Testis (tissue), 3 donors: Measurements from ENCODE around the gene DOK3. TPM values are rescaled to one million over a fixed set of nuclear protein-coding genes. Genes with fewer than 3 reads are reported as not detected.

ENCODE experiments used
- DNase-seq: peaks from one replicate; pipeline ENCODE4 v3.0.0-alpha.2; 2019
- H3K27ac ChIP-seq, 2 donors: fragments of 200-600 bp; sonication (generic); one replicate each; pipeline ENCODE4 v1.5.1; 2019
- H3K27me3 ChIP-seq: fragments of 200-600 bp; sonication (generic); one replicate; pipeline ENCODE4 v1.5.1; 2019
- H3K36me3 ChIP-seq: fragments of 200-600 bp; sonication (generic); one replicate; pipeline ENCODE4 v1.5.1; 2017; ENCODE audit warnings: low read depth; ENCODE audit errors: missing control alignments
- H3K4me1 ChIP-seq: fragments of 200-600 bp; sonication (generic); one replicate; pipeline ENCODE4 v1.5.1; 2019
- H3K4me3 ChIP-seq, 2 donors: fragments of 200-600 bp; sonication (generic); one replicate each; pipeline ENCODE4 v1.5.1; 2017 to 2019
- H3K9me3 ChIP-seq: fragments of 200-600 bp; sonication (generic); one replicate; pipeline ENCODE4 v1.5.1; 2017
- CTCF ChIP-seq, 3 experiments: fragments of 450-650 bp in 2 of 3; fragments of 200-600 bp in 1 of 3; sonication (generic) in 1 of 3; IDR thresholded peaks; one replicate each; pipeline ENCODE4 v1.5.1; 2016 to 2019; ENCODE audit warnings: antibody characterized with exemption in 3 of 3, mild to moderate bottlenecking in 2 of 3, moderate library complexity in 1 of 3
- POLR2A ChIP-seq: fragments of 450-650 bp; IDR thresholded peaks from one replicate; pipeline ENCODE4 v1.6.1; 2017; ENCODE audit warnings: antibody characterized with exemption, mild to moderate bottlenecking, moderate library complexity
- WGBS, 2 donors: methylation state at CpG; one replicate each; pipeline ENCODE4 v1.1.5; 2018; 5-methylcytosine and 5-hydroxymethylcytosine counted together
- intact Hi-C: fragments of 100-400 bp; cut with DNase I; formaldehyde crosslinking; loops from one replicate; pipeline ENCODE4 v1.15.1; 2023; ENCODE audit warnings: low total_unique reads
- polyA plus RNA-seq: library from polyadenylated mRNA; stranded (reverse); fragments of 350-450 nt; fragmentation: Illumina TruSeq; extraction: RNeasy Lipid Tissue Mini Kit (QIAGEN cat#74804); gene quantifications from one replicate; pipeline ENCODE4 v1.2.3, GENCODE V29; 2014; ENCODE audit warnings: low read depth, low replicate concordance; ENCODE audit not compliant: insufficient read depth
- total RNA-seq, 2 donors: library from RNA; depleted of rRNA; stranded (reverse); fragments of >200 nt; gene quantifications; one replicate each; pipeline ENCODE4 v1.2.3, GENCODE V29; 2016

The DOK3 gene
- total and polyA plus RNA-seq, 3 donors from 2014 or later = 10.4 to 18.7 (median 10.7) TPM

- no peaks in the 10 kb centered on the region for H3K27me3 ChIP-seq
- TF ChIP-seq POLR2A = no peak
- no peak for TF ChIP-seq CTCF (IDR thresholded peaks at IDR 0.05)
- DNase-seq = peak; percentile 74
- no peaks in the 10 kb centered on the region for H3K36me3 ChIP-seq
- peak overlapping the region; percentile 58 to 85 for H3K4me3 ChIP-seq
- 1 to 10% methylated on average over 2 to 29 of the region's 29 CpGs for WGBS, 2 donors
- H3K27ac ChIP-seq = peak overlapping the region; percentile 85 to 86
- intact Hi-C loops = no loop called here
- H3K9me3 ChIP-seq = no peaks in the 10 kb centered on the region
- H3K4me1 ChIP-seq = peaks cover 57% of the 10 kb centered on the region
Measured at GRCh38 chr5:177496727-177497291, 12.8 kb downstream of the DOK3 start.

GRCh38 chr5:177496070-177496726 lies 13.4 kb downstream of the DOK3 start:
- WGBS, 2 donors = 6 to 16% methylated on average over 6 to 12 of the region's 12 CpGs
- DNase-seq = no peak
- intact Hi-C loops = no loop called here

GRCh38 chr5:177495243-177496060 lies 14.2 kb downstream of the DOK3 start:
- Histone ChIP-seq H3K27ac (peak overlapping the region; percentile 85 to 86), H3K4me1 (peaks cover 44% of the 10 kb centered on the region), H3K27me3 (no peaks in the 10 kb centered on the region), H3K36me3 (no peaks in the 10 kb centered on the region), H3K9me3 (no peaks in the 10 kb centered on the region), H3K4me3 (peak overlapping the region in 1 of 2 donors; percentile 85)
- intact Hi-C loops = no loop called here
- TF ChIP-seq CTCF (IDR thresholded peaks at IDR 0.05) = no peak
- no peak for TF ChIP-seq POLR2A
- 70 to 71% methylated on average over 6 to 14 of the region's 14 CpGs for WGBS, 2 donors
- DNase-seq = peak; percentile 58

More at GRCh38 chr5:177496070-177496726, 13.4 kb downstream of the DOK3 start:
- Histone ChIP-seq H3K36me3 (no peaks in the 10 kb centered on the region), H3K4me1 (peaks cover 51% of the 10 kb centered on the region), H3K27ac (peak overlapping the region; percentile 85 to 86), H3K9me3 (no peaks in the 10 kb centered on the region), H3K27me3 (no peaks in the 10 kb centered on the region), H3K4me3 (peak overlapping the region; percentile 58 to 85)
- TF ChIP-seq POLR2A (no peak), CTCF (IDR thresholded peaks at IDR 0.05) (peak in 1 of 3 experiments; percentile 14)

- no peaks in the 10 kb centered on the region for H3K36me3 ChIP-seq
- no peaks in the 10 kb centered on the region for H3K27me3 ChIP-seq
- intact Hi-C loops = no loop called here
Measured at GRCh38 chr5:177494346-177495195, 15.1 kb downstream of the DOK3 start.

More at GRCh38 chr5:177494346-177495195, 15.1 kb downstream of the DOK3 start:
- Histone ChIP-seq H3K27ac (peak overlapping the region; percentile 85 to 86), H3K4me3 (no peak overlapping the region), H3K4me1 (peaks cover 40% of the 10 kb centered on the region), H3K9me3 (no peaks in the 10 kb centered on the region)
- TF ChIP-seq CTCF (IDR thresholded peaks at IDR 0.05) = no peak
- 55 to 64% methylated on average over 9 to 11 of the region's 11 CpGs for WGBS, 2 donors
- DNase-seq = no peak
